NB4 (cell line): ENCODE measurements around the gene PRKG1.

ENCODE experiments used
- CTCF ChIP-seq: IDR thresholded peaks from one replicate; pipeline ENCODE4 v1.5.1; 2012; ENCODE audit warnings: low read depth, low read length
- MAX ChIP-seq: IDR thresholded peaks from 2 replicates; pipeline ENCODE4 v1.6.1; 2011; ENCODE audit warnings: low read depth, low read length
- POLR2A ChIP-seq: IDR thresholded peaks from 2 replicates; pipeline ENCODE4 v1.6.1; 2011; ENCODE audit warnings: mild to moderate bottlenecking; ENCODE audit not compliant: insufficient read length; ENCODE audit errors: extremely low read depth

- no peak for TF ChIP-seq POLR2A
- no peak for TF ChIP-seq CTCF
- no peak for TF ChIP-seq MAX
These were observed 43.5 kb downstream of the PRKG1 start for GRCh38 chr10:51117794-51118193.
